ENCODE measurements around the gene DHH.

The DHH gene

DNA sequence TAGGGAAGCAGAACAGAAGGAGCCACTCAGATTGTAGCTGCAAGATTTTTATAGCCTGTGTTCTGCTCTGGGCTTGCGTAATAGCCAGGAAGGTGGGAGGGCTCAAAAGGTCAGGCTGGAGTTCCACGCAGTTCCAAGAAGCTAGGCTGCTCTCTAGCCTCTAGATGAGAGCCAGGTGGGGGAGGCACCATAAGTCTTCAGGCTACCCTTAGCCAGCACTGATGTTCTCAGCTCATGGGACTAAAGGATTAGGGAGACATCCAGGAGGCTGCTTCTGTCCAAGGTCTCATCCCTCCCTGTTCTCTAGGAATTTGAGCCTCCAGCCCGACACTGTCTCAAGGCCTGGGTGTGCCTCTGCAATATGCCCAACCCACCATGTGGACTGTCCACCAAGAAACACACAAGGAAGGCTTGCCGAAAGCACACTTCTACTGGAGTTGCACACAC is 14.4 kb upstream of the DHH start:
- DNase-seq: no peak

DNA sequence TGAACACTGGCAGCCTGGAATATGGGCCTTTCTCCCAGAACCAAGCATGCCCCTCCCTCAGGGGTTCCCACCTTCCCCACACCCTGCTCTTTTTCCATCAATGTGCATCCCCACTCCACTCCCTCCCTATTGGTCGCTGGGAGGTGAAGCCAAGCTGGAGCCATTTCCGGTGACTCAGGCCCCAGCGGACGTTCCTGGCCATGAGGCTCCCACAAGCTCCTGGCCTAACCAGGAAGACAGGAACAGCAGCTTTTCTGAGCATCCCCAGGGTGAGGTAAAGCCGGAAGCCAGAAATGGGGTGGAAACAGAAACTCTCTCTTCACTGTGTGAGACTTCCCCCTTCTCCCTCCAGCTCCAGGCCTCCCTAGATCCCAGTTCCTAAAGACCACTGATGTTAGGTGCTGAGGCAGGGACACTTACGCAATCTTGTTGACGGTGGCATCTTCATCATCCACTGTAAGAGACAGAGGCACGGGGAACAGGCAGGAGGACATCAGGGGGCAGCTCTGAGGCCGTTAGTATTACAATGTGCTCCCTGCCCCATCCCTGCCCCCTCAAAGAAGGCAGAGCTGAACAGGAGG is 11.0 kb upstream of the DHH start:
- no peak for DNase-seq

DNA sequence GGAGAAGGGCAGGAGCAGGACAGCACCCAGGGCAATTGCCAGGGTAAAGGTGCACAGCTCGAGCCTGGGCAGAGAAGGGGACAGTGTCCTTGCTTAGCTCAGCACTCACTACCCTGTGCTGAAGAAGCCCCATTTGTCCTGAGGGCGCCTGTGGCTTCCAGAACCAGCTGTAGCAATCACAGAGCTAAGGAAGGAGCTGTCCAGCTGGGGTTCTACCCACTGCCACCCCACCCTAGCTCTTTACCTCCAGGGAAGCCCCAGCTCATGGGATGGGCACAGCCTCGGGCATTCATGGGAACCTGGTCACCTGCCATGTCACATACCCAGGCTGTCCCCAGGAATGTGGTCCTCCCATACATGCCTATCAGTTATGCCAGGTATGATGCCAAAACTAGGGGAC is 10.2 kb upstream of the DHH start:
- no peak for DNase-seq

DNA sequence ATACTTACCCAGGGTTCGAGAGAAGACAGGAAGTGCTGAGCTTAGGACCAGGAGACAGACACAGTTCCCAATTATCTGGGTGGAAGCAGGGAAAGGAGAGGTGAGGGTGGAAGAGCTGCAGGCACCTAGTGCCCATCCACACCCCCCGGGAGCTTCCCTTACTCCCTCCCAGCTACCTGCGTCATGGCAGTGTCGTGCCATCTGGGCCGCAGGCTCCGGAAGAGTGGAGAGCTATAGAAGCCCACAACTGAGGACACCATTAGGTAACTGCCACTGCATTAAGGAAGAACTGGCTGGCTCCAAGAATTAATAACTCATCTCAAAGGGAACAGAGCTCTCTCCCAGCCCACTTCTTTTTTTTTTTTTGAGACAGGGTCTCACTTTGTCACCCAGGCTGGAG is 5.8 kb upstream of the DHH start:
- no peak for DNase-seq

GRCh38 chr12:49098703-49099102 is 4.1 kb upstream of the DHH start:
- DNase-seq: no peak

DNA sequence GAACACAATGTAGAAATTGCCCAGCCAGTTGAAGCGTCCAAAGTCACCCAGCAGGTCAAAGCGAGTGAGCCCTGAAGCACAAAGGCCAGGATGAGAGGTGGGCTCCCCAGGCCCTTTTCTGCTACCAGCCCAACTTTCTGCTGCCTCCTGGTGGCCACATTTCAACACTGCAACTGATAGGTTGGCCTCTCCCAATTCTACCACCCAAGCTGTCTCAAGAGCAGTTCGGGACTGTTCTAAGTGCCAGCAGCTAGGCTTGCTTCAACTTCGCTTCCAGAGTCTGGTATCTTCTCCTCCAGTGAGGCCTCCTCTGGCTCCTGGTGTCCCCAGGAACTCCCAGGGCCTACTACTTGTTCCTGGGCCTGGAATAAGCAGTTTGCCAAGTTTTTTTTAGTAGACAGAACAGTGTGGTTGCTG is 3.4 kb upstream of the DHH start:
- DNase-seq: peak; percentile 61

DNA sequence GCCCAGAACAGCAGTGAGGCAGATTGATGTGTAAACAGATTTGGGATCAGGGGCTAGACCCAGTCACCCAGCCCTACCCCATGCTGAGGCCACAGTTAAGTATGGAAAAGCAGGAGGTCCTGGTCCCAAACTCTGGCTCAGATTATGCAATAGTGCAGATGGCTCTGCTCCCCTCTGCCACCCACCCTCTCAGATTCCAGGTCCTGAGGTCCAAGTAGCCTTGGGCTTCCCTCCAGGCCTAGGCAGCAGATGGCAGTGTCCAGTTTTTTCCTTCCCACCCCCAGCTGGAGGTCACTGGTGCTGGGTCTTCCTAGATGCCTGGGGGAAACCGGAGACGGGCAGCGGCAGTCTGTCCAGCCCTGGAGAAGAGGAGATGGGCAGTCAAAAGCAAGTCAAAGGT is 2.8 kb upstream of the DHH start:
- no peak for DNase-seq

DNA sequence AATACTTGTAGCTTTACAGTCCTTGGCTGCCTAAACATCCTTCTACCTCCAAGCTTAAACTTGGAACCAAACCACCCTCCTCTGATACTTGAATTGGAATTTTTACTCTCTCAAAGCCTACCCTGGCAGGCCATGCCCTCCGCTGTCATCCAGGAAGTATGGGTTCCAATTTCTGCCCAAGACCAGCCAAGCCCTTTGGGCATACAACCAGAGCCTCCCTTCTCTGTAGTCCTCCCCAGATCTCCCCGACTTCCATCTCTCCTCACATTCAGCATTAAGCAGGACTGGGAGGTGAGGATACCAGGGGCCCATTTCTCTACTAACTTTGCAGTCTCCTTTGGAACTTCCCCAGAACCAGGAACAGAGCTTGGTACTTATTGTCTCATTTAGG is 369 bp upstream of the DHH start:
- no peak for DNase-seq

- DNase-seq: no peak
These were observed 825 bp downstream of the DHH start for GRCh38 chr12:49093792-49094159.

- no peak for DNase-seq
These were observed 1.7 kb downstream of the DHH start for GRCh38 chr12:49092816-49093406.

- peak; percentile 51 for DNase-seq
These were observed 2.4 kb downstream of the DHH start for GRCh38 chr12:49092086-49092815.

GRCh38 chr12:49091836-49092085 is 2.8 kb downstream of the DHH start:
- DNase-seq: no peak

GRCh38 chr12:49091056-49091835 is 3.4 kb downstream of the DHH start:
- DNase-seq: no peak

DNA sequence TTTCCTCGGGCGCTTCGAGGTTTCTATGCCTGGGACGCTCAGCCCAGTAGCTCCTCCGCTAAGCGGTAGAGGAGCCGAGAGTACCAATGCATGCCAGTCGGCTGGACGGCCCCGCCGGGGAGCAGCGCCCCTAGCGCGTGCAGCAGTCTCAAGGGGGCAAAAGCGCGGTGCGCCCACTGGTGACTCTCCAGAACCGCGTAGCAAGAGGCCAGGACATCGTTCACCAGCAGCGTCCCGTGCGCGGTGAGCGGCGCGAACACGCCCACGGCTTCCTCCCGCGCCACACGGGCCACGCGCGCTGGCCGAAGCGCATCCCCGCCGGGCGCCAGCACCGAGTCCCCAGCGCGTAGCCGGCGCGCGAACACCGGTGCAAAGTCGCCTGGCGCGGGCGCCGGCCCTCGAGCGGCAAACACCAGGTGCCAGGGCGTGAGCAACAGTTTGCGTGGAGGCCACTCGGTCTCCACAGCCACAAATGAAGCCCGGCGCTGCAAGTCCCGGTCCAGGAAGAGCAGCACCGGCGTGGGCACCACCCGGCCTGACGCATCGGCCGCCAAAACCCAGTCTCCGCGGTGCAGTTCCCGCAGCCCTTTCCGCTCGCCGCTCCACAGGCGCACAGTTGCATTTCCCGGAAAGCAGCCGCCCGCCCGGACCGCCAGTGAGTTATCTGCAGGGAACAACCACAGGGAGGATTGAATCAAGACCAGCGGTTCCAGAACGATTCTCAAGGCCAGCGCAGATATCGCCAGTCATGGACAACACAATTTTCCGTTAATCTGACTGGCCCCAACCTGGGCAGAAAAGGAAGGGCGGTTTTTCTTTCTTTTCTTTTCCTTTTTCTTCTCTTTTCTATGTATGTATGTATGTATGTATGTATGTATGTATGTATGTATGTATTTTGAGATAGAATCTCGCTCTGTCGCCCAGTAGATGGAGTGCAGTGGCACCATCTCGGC is 4.5 kb downstream of the DHH start:
- DNase-seq: peak; percentile 17

DNA sequence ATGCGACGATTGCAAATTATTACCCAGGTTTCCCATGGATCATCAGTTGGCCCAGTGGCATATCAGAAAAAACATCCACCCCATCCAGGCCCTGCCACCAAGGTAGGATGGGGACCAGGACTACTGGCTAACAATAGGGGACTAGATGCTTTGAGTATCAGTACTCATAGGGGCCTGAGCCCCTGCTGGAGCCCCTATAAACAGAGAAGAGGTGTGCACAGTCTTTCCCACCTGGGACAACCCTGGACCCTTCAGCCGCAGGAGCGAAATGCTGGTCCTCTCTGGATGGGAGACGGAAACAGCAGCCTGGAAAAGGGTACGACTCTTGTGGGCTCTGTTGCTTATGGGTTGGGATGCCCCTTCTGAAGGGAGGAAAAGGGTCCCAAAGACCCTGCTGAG is 5.7 kb downstream of the DHH start:
- no peak for DNase-seq

DNA sequence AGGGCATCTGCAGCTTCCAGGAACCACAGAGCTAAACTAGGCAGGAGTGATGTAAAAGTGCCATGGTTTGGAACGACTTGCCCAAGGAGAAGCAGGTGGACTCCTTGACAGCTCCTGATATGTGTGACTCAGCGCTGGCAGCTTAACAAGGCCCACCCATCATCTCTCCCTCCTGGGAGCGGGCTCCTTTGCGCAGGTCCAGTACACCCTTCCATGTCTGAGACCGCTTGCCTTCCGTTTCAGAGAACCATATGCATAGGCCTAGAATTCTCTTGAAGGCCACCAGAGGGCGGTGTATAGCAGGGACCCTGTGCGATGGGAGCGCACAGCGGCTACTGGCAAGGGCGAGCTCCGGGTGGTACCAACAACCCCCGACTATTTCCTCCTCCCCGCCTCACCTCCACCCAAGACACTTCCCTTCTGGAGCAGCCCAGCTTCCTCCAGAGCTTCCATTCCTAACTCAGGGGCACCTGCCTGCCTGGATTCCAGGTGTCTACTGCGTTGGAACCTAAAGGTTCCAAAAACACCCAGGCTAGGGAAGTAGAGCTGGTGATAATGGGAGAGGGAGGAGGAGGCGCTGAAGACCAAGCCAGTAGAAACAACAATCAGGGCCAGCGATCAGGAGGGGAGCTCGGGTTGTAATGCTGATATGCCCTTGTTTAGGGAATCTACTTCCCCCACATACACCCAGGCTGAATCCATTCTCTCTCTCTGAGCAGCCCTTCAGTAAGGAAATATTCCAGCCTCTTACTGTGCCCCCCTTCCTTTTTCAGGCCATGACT is 6.3 kb downstream of the DHH start:
- DNase-seq: peak; percentile 74

DNA sequence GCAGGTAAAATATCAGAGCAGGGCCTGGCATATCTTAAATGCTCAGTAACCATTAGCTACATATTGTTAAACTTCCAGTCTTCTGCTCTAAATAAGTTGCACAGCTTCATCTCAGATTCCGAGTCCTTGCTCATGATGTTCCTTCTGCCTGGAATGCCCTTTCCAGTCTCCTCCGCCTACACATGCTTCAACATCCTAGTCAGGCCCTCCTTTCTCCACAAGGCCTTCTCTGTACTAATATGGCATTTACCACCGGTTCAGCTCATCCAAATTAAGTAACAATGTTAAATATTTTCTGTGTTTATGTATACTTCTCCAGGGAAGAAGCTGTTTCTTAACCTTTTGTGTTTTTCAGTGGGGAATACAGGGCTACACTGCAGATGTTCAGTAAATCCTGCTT is 8.5 kb downstream of the DHH start:
- DNase-seq: no peak

DNA sequence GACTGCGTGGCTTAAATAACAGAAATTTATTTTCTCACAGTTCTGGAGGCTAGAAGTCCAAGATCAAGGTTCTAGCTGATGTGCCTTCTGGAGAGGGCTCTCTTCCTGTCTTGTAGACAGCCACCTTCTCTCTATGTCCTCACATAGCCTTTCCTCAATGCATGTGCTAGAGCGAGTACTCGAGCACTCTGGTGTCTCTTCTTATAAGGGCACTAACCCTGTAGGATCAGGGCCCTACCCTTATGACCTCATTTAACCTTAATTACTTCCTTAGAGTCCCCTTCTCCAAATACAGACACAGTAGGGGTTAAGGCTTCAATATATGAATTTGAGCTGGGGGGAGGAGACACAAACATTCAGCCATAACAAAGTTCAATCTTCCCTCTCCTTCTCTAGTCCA is 10.2 kb downstream of the DHH start:
- no peak for DNase-seq

GRCh38 chr12:49079793-49080192 is 14.8 kb downstream of the DHH start:
- DNase-seq: no peak

DNA sequence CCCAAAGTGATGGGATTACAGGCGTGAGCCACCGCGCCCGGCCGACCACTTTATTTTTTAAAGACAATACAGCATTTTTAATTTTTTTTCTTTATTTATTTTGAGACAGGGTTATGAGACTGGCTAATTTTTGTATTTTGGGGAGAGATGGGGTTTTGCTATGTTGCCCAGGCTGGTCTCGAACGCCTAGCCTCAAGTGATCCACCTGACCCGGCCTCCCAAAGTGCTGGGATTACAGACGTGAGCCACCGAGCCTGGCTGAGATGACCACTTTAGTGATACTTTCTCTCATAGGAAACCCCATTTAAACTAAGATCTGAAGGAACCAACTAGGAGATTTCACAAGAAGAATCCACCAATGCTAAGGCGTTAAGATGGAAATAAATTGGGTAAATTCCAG is 23.6 kb downstream of the DHH start:
- DNase-seq: no peak

DNA sequence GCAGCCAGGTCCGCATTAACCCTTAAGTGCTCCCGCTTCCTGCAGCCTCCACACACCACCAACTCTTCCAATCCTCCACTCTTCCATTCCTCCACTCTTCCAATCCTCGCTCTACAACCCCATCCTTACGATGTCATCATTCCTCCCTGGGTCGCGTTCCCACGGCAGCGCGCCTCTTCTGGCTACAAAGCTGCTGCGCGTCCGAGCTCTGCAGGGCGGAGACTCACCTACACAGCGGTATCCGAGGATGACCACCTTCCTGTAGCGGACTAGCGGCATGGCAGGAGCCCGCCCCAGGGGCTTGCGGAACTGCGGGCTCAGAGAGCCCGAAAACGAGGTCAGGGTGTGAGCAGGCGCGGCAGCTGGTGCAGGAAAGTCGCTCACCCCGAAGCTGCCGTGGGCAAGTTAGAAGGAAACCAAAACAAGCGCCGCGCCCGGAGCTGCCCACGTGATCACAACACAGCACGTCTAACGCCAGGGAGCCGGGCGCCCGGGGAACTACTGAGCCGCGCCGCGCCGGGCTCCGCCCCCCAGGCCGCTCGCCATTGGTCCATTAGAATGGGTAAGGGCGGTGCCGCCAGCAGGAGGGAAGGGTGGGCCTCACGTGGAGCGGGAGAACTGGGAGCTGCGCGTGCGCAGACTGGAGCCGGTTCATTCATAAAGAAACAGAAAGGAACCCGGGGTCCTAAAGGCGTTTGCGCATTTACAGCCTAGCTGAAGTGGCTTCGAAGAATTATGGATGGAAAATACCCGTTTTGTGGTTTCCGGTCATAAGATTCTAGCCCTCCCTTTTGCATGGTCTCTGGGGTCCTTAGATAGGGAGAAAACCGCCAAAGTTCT is 24.9 kb downstream of the DHH start, which contains the start of gene RHEBL1:
RHEBL1 (minus strand) TSS at position 473 of the 840 bp plus-strand sequence; CDS start at position 279, 194 bp downstream.
- peak; percentile 99 for DNase-seq

Data from CD4-positive, alpha-beta T cell treated with Interleukin-4 for 4 hours (primary cell).